Gastrocnemius medialis (tissue), 4 donors: ENCODE measurements around the gene SPON1. TPM values are rescaled to one million over a fixed set of nuclear protein-coding genes. Genes with fewer than 3 reads are reported as not detected.

ENCODE experiments used
- ATAC-seq, 2 donors: fragments of 150-250 bp; one replicate each; pipeline ENCODE4 v1.9.1; 2016
- DNase-seq, 2 donors: peaks; one replicate each; pipeline ENCODE4 v3.0.0-alpha.2; 2019
- H3K27ac ChIP-seq, 4 donors: fragments of 200-600 bp; sonication (generic); 1 replicate in 1 of 4; 2 replicates in 3 of 4; pipeline ENCODE4 v1.5.1; 2016 to 2018; ENCODE audit warnings: mild to moderate bottlenecking in 2 of 4, moderate library complexity in 1 of 4
- H3K27me3 ChIP-seq, 3 donors: fragments of 200-600 bp; sonication (generic) in 2 of 3; 1 replicate in 1 of 3; 2 replicates in 2 of 3; pipeline versions ENCODE4 v1.5.1 to v1.6.0; 2016 to 2019; ENCODE audit warnings: mild to moderate bottlenecking in 1 of 3, moderate library complexity in 1 of 3
- H3K36me3 ChIP-seq, 2 donors: fragments of 200-600 bp; sonication (generic) in 1 of 2; one replicate each; pipeline ENCODE4 v1.5.1; 2017 to 2018
- H3K4me1 ChIP-seq, 2 donors: fragments of 200-600 bp; sonication (generic) in 1 of 2; one replicate each; pipeline ENCODE4 v1.5.1; 2016 to 2017; ENCODE audit warnings: mild to moderate bottlenecking in 2 of 2
- H3K4me3 ChIP-seq, 4 donors: fragments of 200-600 bp; sonication (generic) in 3 of 4; 1 replicate in 1 of 4; 2 replicates in 3 of 4; pipeline ENCODE4 v1.5.1; 2016 to 2019; ENCODE audit warnings: mild to moderate bottlenecking in 2 of 4
- H3K9me3 ChIP-seq, 3 donors: fragments of 200-600 bp; sonication (generic) in 2 of 3; 1 replicate in 1 of 3; 2 replicates in 2 of 3; pipeline ENCODE4 v1.5.1; 2016 to 2019
- POLR2A ChIP-seq, 2 donors: fragments of 450-650 bp; IDR thresholded peaks; one replicate each; pipeline ENCODE4 v1.6.1; 2017; ENCODE audit warnings: antibody characterized with exemption in 2 of 2, mild to moderate bottlenecking in 2 of 2, moderate library complexity in 2 of 2
- in situ Hi-C, 4 donors: fragments of 200-750 bp; cut with MboI; loops; one replicate each; pipeline versions ENCODE4 v1.15.0 to v1.8.0; 2017; ENCODE audit warnings: low sequenced_read_pairs in 4 of 4
- intact Hi-C: fragments of 100-400 bp; cut with DNase I; formaldehyde crosslinking; loops from one replicate; pipeline ENCODE4 v1.15.1; 2023; ENCODE audit warnings: low total_unique reads
- total RNA-seq, 4 donors: library from RNA; depleted of rRNA; stranded (reverse); fragments of >200 nt; gene quantifications; one replicate each; pipeline versions ENCODE4 v1.1.0 to v1.2.3, GENCODE V29; 2016
- TF ChIP-seq, protein P1 (sequence below), 5 experiments: fragments of 450-650 bp in 3 of 5; fragments of 200-600 bp in 2 of 5; sonication (generic) in 2 of 5; IDR thresholded peaks in 4 of 5; conservative IDR thresholded peaks in 1 of 5; 1 replicate in 4 of 5; 2 replicates in 1 of 5; pipeline ENCODE4 v1.5.1; 2016 to 2019; ENCODE audit warnings: antibody characterized with exemption in 5 of 5, mild to moderate bottlenecking in 3 of 5, moderate library complexity in 3 of 5

Gene SPON1
- total RNA-seq, 4 donors from 2014 or later = 0.10 to 1.6 (median 0.36) TPM

DNA sequence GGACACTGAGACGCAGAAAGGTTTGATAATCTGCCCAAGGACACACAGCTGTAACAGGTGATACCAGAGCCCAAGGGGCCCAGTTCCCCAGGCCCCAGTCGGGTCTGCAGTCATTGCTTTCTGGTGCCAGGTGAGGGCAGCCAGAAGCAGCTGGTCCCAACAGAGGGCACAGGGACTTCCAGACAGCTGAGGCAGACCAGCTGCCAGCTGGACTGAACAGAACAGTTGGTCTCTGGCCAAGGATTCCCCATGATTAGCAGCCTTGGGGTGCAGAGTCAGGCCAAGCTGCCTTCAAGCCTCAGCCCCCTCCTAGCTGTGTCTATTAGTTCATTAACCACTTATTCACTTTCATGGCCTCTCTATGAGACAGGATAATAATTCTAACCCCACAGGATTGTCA is 290.9 kb downstream of the SPON1 start:
- no peaks in the 10 kb centered on the region for H3K36me3 ChIP-seq
- ATAC-seq = no peak
- H3K27me3 ChIP-seq = peaks cover 0 to 26% (median 2%) of the 10 kb centered on the region in 3 donors
- no peaks in the 10 kb centered on the region for H3K9me3 ChIP-seq
- no peak for TF ChIP-seq POLR2A (IDR thresholded peaks at IDR 0.05)
- TF ChIP-seq, protein P1, sequence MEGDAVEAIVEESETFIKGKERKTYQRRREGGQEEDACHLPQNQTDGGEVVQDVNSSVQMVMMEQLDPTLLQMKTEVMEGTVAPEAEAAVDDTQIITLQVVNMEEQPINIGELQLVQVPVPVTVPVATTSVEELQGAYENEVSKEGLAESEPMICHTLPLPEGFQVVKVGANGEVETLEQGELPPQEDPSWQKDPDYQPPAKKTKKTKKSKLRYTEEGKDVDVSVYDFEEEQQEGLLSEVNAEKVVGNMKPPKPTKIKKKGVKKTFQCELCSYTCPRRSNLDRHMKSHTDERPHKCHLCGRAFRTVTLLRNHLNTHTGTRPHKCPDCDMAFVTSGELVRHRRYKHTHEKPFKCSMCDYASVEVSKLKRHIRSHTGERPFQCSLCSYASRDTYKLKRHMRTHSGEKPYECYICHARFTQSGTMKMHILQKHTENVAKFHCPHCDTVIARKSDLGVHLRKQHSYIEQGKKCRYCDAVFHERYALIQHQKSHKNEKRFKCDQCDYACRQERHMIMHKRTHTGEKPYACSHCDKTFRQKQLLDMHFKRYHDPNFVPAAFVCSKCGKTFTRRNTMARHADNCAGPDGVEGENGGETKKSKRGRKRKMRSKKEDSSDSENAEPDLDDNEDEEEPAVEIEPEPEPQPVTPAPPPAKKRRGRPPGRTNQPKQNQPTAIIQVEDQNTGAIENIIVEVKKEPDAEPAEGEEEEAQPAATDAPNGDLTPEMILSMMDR (IDR thresholded peaks at IDR 0.05 in 4 of 5, conservative IDR thresholded peaks at IDR 0.05 in 1 of 5) = no peak
- DNase-seq = no peak
- intact Hi-C loops = no loop called here
- in situ Hi-C loops = no loop called here
- no peak overlapping the region for H3K27ac ChIP-seq
- no peak overlapping the region for H3K4me3 ChIP-seq
- H3K4me1 ChIP-seq = no peaks in the 10 kb centered on the region

DNA sequence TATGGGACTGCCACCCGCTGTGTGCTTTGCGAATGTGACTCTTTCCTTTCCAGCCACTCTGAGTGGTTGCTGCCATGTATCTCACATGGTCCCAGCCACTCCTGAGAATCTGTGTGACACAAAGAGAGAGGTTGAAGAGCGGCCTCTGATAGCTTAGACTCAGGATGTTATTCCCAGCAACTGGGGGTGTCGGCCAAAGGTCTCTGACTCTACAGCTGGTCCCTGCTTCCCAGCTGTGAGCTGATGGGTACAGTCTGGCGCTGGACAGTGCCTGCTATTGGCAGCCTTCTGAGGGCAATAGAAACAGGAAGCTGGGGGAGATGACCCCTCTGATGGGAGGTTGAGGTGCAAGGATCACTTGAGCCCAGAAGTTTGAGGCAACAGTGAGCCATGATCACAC is 291.3 kb downstream of the SPON1 start:
- Histone ChIP-seq H3K4me1 (no peaks in the 10 kb centered on the region), H3K27ac (no peak overlapping the region), H3K9me3 (no peaks in the 10 kb centered on the region), H3K36me3 (no peaks in the 10 kb centered on the region), H3K27me3 (peaks cover 0 to 29% (median 6%) of the 10 kb centered on the region in 3 donors), H3K4me3 (no peak overlapping the region)
- intact Hi-C loops (no loop called here), in situ Hi-C loops (no loop called here)
- ATAC-seq = no peak
- TF ChIP-seq POLR2A (IDR thresholded peaks at IDR 0.05) = no peak
- TF ChIP-seq, protein P1 (IDR thresholded peaks at IDR 0.05 in 4 of 5, conservative IDR thresholded peaks at IDR 0.05 in 1 of 5) = no peak
- no peak for DNase-seq

DNA sequence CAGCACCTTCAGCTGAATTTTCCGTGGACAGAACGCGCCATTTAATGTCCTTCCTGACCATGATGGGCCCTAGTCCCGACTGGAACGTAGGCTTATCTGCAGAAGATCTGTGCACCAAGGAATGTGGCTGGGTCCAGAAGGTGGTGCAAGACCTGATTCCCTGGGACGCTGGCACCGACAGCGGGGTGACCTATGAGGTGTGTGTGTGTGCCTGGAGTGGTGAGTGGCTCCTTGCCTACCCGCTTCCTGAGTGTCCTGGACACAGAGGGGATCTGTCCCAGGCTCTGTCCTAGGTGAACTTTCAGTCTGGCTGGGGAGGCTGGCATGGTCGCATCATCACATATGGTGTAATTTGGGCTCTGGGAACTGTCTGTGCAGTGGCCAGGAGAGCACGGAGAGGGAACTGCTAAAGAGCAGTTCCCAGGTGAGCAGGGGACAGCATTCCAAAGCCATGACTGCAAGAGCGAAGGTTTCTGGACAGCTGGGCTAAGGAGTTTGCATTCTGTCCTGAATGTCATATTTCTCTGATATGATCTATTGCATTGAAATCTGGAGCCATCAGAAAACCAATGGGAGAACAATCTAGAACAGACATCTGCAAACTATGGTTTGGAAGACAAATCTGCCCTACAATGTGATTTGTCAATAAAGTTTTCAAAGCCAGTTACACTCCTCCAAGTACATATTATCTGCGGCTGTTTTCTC is 292.2 kb downstream of the SPON1 start:
- ATAC-seq (peak in 1 of 2 donors; percentile 5), DNase-seq (no peak)
- Histone ChIP-seq H3K36me3 (no peaks in the 10 kb centered on the region), H3K9me3 (no peaks in the 10 kb centered on the region), H3K4me1 (no peaks in the 10 kb centered on the region), H3K4me3 (no peak overlapping the region), H3K27me3 (peaks cover 0 to 35% (median 10%) of the 10 kb centered on the region in 3 donors), H3K27ac (no peak overlapping the region)
- intact Hi-C loops = no loop called here
- no peak for TF ChIP-seq POLR2A (IDR thresholded peaks at IDR 0.05)
- TF ChIP-seq, protein P1 (IDR thresholded peaks at IDR 0.05 in 4 of 5, conservative IDR thresholded peaks at IDR 0.05 in 1 of 5) = no peak
- in situ Hi-C loops = no loop called here

DNA sequence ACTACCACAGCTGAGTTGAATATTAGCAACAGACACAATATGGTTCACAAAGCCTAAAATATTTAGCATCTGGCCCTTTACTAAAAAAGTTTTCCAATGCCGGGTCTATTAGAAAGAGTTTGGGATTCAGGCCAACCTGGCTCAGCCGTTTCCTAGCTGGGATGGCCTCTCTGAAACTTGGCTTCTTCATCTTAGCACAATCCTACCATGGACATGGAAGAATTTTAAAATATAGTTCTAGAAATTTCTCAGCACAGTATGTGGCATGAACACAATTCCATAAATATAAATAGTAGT is 292.7 kb downstream of the SPON1 start:
- H3K27me3 ChIP-seq = peaks cover 0 to 35% (median 10%) of the 10 kb centered on the region in 3 donors
- H3K9me3 ChIP-seq = no peaks in the 10 kb centered on the region
- DNase-seq (no peak), ATAC-seq (no peak)
- no peak for TF ChIP-seq POLR2A (IDR thresholded peaks at IDR 0.05)
- TF ChIP-seq, protein P1 (IDR thresholded peaks at IDR 0.05 in 4 of 5, conservative IDR thresholded peaks at IDR 0.05 in 1 of 5) = no peak
- H3K36me3 ChIP-seq = no peaks in the 10 kb centered on the region
- H3K27ac ChIP-seq = no peak overlapping the region
- H3K4me1 ChIP-seq = no peaks in the 10 kb centered on the region
- in situ Hi-C loops (no loop called here), intact Hi-C loops (no loop called here)
- H3K4me3 ChIP-seq = no peak overlapping the region
